Right cardiac atrium (tissue), 5 donors: ENCODE data around the gene RFC3. TPM values are rescaled to one million over a fixed set of nuclear protein-coding genes. Genes with fewer than 3 reads are reported as not detected.

Experiments used
- ATAC-seq, 2 donors: fragments of 200-7000 bp; cut with Tn5 transposase; one replicate each; pipeline versions ENCODE4 v1.8.0 to v1.9.1; 2020; ENCODE audit warnings: moderate library complexity in 2 of 2, mild to moderate bottlenecking in 1 of 2
- DNase-seq, 3 donors: peaks; one replicate each; pipeline ENCODE4 v3.0.0-alpha.2; 2020
- H3K27ac ChIP-seq: one replicate; pipeline ENCODE4 v1.5.1; 2013; ENCODE audit warnings: mild to moderate bottlenecking, low read length, control low read depth, moderate library complexity
- H3K27me3 ChIP-seq: one replicate; pipeline ENCODE4 v1.6.1; 2013; ENCODE audit not compliant: control insufficient read depth, insufficient read depth
- H3K4me1 ChIP-seq: one replicate; pipeline ENCODE4 v1.6.1; 2013; ENCODE audit warnings: low read length; ENCODE audit not compliant: control insufficient read depth, insufficient read depth
- H3K4me3 ChIP-seq: one replicate; pipeline ENCODE4 v1.5.1; 2013; ENCODE audit warnings: low read length, control low read depth
- H3K9me3 ChIP-seq: one replicate; pipeline ENCODE4 v1.6.1; 2013; ENCODE audit warnings: low read length; ENCODE audit not compliant: control insufficient read depth
- WGBS: extraction: QIAGEN DNeasy Blood & Tissue Kit; methylation state at CpG from one replicate; pipeline ENCODE4 v1.1.7; 2013; 5-methylcytosine and 5-hydroxymethylcytosine counted together
- intact Hi-C, 4 donors: fragments of 100-400 bp; cut with DNase I; formaldehyde crosslinking; loops; one replicate each; pipeline versions ENCODE4 v1.11.0 to v1.14.0; 2022 to 2023
- polyA plus RNA-seq: library from polyadenylated mRNA; stranded (reverse); fragments of 200-250 nt; gene quantifications from one replicate; pipeline ENCODE4 v1.2.3, GENCODE V29; 2013
- total RNA-seq, 4 donors: library from RNA; stranded (reverse); fragmentation: NEBNext Ultra II Directional; extraction: Animal tissue kit (Norgen Biotek cat#: 25700); gene quantifications; one replicate each; pipeline ENCODE4 v1.2.1, GENCODE V29; 2021
- donor health status: healthy with polysubstance abuse.
- donor health status: DM: no; HTN: yes; CAD: no.
- donor health status: DM: no; HTN: no; CAD: no.
- donor health status: DM: no; HTN: yes; CAD: no; lungs with severe emphysema.
- donor health status: DM: yes; HTN: yes; CAD: no.

RFC3 gene
- total and polyA plus RNA-seq, 5 donors, result 3.4 to 6.6 (median 4.1) TPM

DNA sequence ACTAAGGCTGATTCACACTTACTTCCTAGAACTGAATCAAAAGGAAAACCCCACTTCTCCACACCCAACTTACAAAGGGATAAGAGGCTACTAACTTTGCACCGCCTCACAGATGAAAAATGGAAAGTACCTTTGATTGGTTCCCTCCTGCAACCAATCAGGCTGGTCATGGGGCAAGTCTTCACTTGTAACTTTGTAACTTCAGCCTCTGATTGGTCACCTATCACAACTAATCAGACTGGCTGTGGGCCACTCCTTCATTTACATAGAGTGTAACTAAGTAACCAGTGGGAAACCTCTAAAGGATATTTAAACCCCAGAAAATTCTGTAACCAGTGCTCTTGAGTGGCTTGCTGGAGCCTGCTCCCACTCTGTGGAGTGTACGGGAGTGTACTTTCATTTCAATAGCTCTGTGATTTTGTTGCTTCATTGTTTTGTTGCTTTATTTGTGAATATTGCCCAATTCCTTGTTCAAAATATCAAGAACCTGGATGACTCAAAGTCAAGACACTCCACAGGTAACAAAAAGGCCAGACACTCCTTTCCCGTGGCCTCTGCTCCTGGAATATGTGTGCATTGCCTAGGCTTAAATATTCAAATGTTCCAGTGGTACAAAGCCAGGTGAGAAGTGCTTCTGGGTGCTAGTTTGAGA lies 50.5 kb downstream of the RFC3 start:
- Histone ChIP-seq H3K27me3 (no peaks in the 10 kb centered on the region), H3K9me3 (no peaks in the 10 kb centered on the region), H3K4me3 (no peak overlapping the region), H3K27ac (no peak overlapping the region), H3K4me1 (no peaks in the 10 kb centered on the region)
- DNase-seq (no peak), ATAC-seq (no peak)
- WGBS, result 98% methylated on average over 3 of the region's 3 CpGs
- intact Hi-C loops, result no loop called here

DNA sequence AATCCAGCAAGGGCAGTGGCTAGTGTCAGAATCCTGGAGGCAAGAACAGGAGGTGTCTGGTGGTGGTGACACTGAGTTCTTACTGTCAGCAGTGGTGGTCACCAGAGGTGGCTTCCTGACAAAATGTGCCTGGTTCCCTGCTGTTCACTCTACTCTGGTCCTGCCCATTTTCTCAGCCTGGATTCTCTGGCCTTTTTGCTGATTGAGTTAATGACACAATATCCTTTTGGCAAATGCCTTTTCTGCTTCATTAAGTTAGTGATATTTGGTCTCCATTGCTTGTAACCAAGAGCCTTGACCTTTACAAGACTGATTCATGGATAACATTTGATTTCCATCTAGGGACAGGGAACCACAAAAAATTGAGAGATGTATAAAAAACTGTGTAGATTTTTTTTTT lies 51.1 kb downstream of the RFC3 start:
- H3K4me1 ChIP-seq, result no peaks in the 10 kb centered on the region
- H3K27me3 ChIP-seq, result no peaks in the 10 kb centered on the region
- no peak overlapping the region for H3K4me3 ChIP-seq
- ATAC-seq, result no peak
- intact Hi-C loops, result no loop called here
- no peak overlapping the region for H3K27ac ChIP-seq
- H3K9me3 ChIP-seq, result no peaks in the 10 kb centered on the region
- no peak for DNase-seq

DNA sequence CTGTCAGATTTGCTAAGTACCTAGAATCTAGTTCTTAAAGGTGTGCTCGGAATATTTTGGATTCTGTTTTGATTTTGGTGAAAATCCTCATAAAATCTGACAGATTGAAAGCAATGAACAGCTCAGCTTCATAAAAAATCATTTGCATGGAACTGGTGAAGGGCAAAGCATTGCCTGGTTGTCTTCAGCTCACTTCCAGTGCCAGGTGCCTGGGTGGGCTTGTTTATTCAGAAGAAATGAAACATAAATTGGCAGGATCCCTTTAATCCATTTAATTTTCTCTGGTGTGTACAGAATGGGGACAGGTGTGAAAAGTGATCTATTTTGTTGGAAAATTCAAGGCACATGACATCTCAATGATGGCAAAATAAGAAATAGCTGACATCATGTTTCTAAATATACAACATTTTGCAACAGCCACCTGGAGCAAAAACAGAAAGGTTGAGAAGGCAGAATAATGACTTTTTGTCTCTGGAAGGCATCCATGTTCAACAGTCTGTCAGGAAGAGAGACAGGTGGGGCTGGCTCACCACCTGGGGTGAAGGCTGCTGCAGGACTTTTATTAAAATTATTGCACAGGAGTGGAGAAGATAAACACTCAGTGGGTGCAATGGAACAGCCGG lies 52.2 kb downstream of the RFC3 start:
- Histone ChIP-seq H3K27ac (no peak overlapping the region), H3K9me3 (no peaks in the 10 kb centered on the region), H3K27me3 (no peaks in the 10 kb centered on the region), H3K4me3 (no peak overlapping the region), H3K4me1 (no peaks in the 10 kb centered on the region)
- ATAC-seq (no peak), DNase-seq (no peak)
- intact Hi-C loops, result no loop called here
- WGBS, result 94% methylated on average over 2 of the region's 2 CpGs

DNA sequence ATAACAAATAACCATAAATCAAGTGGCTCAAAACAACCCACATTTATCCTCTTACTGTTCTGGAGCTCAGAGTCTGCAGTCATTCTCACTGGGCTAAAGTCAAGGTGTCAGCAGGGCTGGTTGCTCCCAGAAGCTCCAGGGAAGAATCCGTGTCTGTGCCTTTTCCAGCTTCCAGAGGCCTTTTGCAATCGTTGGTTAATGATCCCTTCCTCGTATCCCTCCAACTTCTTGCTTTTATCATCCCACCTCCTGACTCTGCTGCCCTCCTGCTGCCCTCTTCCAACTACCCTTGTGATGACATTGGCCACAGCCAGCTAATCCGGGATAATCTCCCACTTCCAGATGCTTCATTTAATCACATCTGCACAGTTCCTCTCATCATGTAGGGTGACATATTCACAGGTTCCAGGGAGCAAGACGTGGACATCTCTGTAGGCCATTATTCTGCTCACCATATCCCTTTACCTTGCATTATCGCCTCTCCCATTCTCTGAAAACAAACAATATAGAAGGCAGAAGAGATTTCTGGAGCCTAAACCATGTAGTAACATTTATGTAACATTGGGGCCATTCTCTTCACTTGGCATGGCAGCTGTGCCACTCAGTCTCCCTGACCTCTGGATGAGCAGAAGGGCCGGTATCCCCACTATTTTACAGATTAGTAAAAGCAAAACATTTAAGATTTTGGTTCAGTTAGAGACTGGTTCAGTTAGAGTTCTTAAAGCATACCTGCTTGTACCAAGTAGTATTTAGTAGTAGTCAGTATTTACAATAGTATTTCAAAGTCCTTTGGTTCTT lies 53.5 kb downstream of the RFC3 start:
- intact Hi-C loops, result no loop called here
- H3K27me3 ChIP-seq, result no peaks in the 10 kb centered on the region
- WGBS, result 72% methylated on average over 7 of the region's 7 CpGs
- no peaks in the 10 kb centered on the region for H3K4me1 ChIP-seq
- no peak overlapping the region for H3K4me3 ChIP-seq
- no peak for ATAC-seq
- no peak for DNase-seq
- H3K27ac ChIP-seq, result no peak overlapping the region
- H3K9me3 ChIP-seq, result no peaks in the 10 kb centered on the region

DNA sequence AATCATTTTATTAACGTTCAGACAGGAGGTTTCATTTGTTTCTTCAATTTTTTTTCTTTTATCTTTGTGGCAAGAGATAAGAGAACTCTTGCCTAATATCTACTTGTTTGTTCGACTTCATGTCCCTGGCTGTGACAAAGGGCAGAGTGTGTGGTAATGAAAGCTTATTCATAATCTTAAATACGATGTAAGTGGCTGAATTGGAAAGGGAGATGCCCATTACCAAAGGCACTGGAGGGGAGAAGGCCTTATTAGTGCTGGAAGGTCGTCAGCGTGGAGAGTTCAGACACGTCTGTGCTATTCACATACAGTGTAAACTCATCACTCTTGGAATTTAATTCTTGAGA lies 54.0 kb downstream of the RFC3 start:
- H3K9me3 ChIP-seq, result no peaks in the 10 kb centered on the region
- 56% methylated on average over 6 of the region's 6 CpGs for WGBS
- intact Hi-C loops, result no loop called here
- H3K4me3 ChIP-seq, result no peak overlapping the region
- DNase-seq (no peak), ATAC-seq (peak in 1 of 2 donors; percentile 41)
- H3K27ac ChIP-seq, result no peak overlapping the region
- no peaks in the 10 kb centered on the region for H3K4me1 ChIP-seq
- no peaks in the 10 kb centered on the region for H3K27me3 ChIP-seq

DNA sequence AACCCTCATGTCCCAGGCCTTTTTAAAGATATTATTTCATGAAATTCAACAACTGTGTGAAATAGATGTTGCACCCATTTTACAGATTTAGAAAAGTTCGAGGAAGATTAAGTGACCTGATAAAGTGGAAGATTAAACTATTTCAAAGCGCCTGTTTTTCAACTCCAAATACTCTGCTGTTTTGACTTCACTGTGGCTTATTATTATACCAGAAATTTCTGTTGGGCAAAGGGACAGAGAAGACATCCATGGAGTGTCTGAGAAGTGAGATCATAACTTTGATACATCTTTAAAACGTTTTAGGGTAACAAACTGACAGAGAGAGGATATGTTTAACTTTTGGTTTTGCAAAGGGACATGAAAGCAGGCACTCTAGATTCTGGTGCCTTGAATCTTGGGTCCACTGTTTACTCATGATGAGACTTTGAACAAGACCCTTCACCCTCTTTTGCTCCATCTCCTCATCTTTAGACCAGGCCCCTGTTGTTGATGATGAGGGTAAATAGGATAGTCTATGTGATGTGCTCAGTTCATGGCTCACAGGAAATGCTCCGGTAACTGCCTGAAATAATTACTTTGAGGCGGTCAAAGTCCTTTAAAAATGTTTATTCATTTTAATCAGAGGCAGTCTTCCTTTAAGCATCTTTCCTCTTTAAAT lies 55.4 kb downstream of the RFC3 start:
- Histone ChIP-seq H3K9me3 (no peaks in the 10 kb centered on the region), H3K4me1 (no peaks in the 10 kb centered on the region), H3K27ac (no peak overlapping the region), H3K4me3 (no peak overlapping the region), H3K27me3 (no peaks in the 10 kb centered on the region)
- no peak for DNase-seq
- 85% methylated on average over 5 of the region's 5 CpGs for WGBS
- ATAC-seq, result no peak
- intact Hi-C loops, result no loop called here

DNA sequence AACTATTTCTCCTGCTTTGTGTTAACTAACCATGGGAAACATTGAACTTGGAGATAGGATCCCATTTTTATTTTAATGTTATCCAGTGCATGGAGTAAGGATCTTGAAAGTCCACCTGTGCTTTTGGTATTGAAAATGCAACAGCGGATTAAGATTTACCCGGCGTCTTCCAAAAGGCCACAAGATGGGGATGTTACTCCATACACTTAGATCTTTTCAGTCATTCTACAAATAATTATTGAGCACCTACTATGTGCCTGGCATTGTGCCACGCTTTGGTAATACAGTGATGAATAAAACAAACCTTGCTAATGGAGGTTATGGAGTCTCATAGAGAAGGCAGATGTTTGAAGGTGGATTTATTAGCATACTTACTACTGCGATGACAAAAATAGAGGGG lies 56.9 kb downstream of the RFC3 start:
- WGBS, result 95% methylated on average over 5 of the region's 5 CpGs
- Histone ChIP-seq H3K4me1 (no peaks in the 10 kb centered on the region), H3K4me3 (no peak overlapping the region), H3K27me3 (no peaks in the 10 kb centered on the region), H3K9me3 (no peaks in the 10 kb centered on the region), H3K27ac (no peak overlapping the region)
- no peak for ATAC-seq
- no peak for DNase-seq
- intact Hi-C loops, result no loop called here

DNA sequence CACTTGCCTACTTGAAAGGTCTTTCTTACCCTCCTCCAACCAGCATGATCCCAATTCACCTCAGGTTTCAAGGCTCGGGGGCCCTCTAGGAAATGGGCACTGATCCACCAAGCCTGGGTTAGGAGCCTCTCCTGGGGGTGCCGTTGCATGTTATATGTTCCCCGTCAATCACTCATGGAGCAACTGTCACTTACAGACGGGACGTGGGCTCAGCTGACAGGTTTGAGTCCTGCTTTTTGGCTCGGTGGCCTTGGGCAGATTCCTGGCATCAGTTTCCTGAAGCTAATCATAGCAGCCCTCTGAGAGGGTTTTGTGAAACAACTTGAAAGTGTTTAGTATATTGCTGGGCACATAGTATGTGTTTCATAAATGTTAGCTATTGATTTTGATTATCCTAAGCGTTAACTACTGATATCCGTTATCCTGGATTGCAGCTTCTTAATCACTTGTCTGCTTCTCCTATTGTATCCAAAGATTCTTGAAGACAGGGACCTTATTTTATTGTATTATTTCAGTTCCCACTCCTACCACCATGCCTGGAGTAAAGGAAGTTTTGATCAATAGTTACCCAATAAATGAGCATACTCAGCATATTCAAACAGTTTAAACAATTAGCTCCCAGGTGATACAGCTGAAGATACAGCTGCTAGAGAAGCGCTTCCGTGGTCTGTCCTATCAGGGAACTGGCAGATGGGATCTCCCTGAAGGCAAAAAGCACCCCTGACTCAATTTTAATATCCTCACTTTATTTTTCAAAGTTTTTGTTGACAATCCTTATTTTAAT lies 57.9 kb downstream of the RFC3 start:
- Histone ChIP-seq H3K4me1 (no peaks in the 10 kb centered on the region), H3K27ac (no peak overlapping the region), H3K9me3 (no peaks in the 10 kb centered on the region), H3K27me3 (no peaks in the 10 kb centered on the region), H3K4me3 (no peak overlapping the region)
- intact Hi-C loops, result no loop called here
- DNase-seq (peak in 1 of 3 donors; percentile 34), ATAC-seq (peak; percentile 19 to 36)
- WGBS, result 71% methylated on average over 10 of the region's 10 CpGs

DNA sequence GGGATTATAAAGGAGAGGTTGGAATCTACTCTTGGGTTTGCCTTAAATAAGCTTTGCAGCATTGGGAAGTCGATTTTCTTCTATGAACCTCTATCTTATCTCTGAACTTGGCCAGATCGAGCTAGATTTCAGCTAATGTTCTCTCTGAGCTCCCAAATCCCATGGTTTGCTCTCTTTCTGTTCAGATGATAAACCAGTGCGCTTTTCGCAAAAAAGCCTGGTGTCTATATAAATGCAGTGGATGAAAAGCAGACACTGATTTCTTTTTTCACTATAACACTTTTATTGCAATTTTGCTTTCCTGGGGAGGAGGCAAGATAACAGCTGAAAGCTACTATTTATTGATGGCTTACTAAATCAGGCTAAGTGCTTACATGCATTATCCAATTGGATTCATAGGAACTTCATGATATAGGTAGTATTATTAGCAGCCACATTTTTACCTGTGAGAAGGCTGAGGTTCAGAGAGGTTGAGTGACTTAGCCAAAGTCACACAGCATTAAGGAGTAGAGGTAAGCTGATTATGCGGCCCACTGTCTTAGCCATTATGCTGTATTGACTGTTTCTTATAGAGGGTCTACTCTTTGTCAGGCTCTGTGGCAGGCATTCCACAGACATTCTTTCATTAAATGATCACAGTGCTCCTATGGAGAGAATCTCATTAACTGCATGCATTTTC lies 58.9 kb downstream of the RFC3 start:
- DNase-seq, result no peak
- intact Hi-C loops, result no loop called here
- Histone ChIP-seq H3K27ac (no peak overlapping the region), H3K4me3 (no peak overlapping the region), H3K4me1 (no peaks in the 10 kb centered on the region), H3K9me3 (no peaks in the 10 kb centered on the region), H3K27me3 (no peaks in the 10 kb centered on the region)
- no peak for ATAC-seq
- 83% methylated on average over 5 of the region's 5 CpGs for WGBS

DNA sequence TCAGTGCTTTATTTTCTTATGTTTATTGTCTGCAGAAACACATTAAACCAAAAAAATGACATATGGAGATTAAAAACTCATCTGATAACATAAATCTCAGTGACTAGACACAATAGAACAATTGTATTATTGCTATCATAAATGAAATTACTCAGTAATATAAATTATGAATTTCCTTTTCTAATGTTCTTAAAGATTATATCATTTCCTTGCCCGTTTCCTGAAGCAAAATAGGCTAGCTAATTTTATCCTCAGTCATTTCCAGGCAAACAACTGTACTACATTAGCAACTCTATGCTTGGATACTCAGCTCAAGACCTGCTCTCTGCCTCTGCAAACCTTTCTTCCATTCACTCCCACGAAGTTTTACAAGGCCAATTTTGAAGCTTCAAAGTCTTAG lies 61.2 kb downstream of the RFC3 start:
- H3K27ac ChIP-seq, result no peak overlapping the region
- intact Hi-C loops, result no loop called here
- no peak for ATAC-seq
- 63% methylated on average over 2 of the region's 2 CpGs for WGBS
- no peak overlapping the region for H3K4me3 ChIP-seq
- no peaks in the 10 kb centered on the region for H3K27me3 ChIP-seq
- no peaks in the 10 kb centered on the region for H3K9me3 ChIP-seq
- no peaks in the 10 kb centered on the region for H3K4me1 ChIP-seq
- DNase-seq, result no peak
